GM11168 (cell line): ENCODE data around the gene CDC42BPB.

Experiments used
- in situ Hi-C: fragments of 300-500 bp; cut with MboI; formaldehyde crosslinking; loops from one replicate; pipeline ENCODE4 v1.12.0; 2022; ENCODE audit warnings: low sequenced_read_pairs; ENCODE audit not compliant: unreplicated experiment

Gene CDC42BPB

DNA sequence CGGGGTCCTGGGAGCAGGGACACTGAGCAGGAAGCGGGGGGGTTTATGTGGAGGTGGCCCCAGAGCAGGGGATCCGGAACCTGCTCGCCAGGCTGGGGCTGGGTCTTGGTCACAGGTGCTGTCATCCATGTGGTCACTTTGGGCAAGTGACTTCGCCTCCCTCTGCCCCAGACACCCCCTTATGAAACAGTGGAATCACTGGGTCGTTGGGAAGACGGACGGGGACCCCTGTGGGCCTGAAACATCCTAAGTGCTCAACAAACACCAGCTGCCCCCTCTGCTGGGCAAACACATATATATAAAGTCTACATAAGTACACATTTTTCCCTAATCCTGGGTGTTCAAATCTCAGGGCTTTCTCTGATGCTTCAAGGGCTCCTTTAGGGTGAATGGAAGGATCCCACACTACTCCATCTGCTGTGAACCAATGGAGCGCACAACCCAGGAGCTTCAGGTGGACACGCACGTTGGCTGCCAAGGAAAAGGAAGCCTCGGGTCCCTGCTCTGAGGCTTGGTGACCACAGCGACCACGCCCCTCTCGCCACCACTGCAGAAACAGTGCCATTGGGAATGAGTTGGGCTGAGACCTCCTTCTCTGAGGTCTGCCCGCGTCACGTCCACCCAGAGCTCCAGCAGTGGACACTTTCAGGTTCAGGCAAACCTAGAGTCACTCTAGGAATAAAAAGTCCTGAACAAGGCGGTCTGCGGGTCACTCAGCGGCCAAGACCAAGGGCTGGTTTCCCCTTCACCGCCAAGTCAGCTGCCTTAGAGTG, 54.6 kb downstream of the CDC42BPB start:
- in situ Hi-C loops: no loop called here

GRCh38 chr14:103001651-103002396, 55.5 kb downstream of the CDC42BPB start:
- in situ Hi-C loops: no loop called here

- in situ Hi-C loops: no loop called here
These were observed 56.1 kb downstream of the CDC42BPB start for GRCh38 chr14:103001226-103001625.

DNA sequence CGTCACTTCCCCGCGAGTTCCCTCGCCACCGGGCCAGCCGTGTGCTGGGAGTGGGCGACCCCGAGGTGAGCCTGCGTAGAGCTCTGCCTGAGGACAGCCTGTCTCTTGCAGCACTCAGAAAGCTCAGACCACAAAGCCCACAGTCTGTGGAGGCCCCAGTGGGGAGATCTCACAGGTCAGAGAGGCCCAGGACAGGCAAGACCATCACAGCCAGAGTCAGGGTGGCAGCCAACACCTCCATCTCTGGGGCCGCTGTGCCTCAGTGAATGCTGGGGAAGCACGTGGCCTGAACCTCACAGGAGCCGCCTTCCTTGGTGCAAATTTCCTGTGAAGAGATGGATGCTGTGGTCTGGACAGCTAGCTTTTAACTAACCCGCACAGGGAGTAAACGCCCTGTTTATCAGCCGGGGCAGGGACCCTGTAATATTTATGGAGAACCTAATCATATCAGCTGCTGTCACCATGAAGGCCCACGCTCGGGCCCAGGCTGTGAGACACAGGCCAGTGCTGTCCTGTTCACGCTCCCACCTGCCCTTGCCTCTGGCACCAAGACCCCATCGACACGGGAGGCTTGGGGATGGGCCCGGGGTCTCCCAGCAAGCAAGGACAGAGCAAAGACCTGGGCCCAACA, 56.9 kb downstream of the CDC42BPB start:
- in situ Hi-C loops: no loop called here

- in situ Hi-C loops: no loop called here
These were observed 58.0 kb downstream of the CDC42BPB start for GRCh38 chr14:102999227-102999895.

- in situ Hi-C loops: no loop called here
These were observed 59.0 kb downstream of the CDC42BPB start for GRCh38 chr14:102998393-102998792.

- in situ Hi-C loops: no loop called here
These were observed 60.4 kb downstream of the CDC42BPB start for GRCh38 chr14:102996941-102997340.

DNA sequence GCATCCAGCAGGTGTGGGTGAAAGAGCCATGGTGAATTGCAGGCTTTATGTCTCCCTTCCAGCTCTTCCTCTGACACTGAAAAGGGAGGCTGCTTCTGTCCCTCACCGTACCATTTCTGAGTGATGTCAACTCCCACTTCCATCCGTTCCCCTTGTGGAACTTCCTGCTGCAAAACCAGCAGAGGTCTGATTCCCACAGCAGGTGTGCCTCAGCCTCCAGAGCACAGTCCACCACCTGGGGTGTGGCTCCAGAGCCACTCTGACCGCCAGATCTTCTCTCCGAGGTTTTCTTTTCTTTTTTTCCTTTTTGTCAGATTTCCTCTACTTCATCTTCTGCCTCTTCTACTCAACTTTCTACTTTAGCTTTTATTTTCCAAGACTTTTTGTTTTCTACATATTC, 62.7 kb downstream of the CDC42BPB start:
- in situ Hi-C loops: no loop called here

DNA sequence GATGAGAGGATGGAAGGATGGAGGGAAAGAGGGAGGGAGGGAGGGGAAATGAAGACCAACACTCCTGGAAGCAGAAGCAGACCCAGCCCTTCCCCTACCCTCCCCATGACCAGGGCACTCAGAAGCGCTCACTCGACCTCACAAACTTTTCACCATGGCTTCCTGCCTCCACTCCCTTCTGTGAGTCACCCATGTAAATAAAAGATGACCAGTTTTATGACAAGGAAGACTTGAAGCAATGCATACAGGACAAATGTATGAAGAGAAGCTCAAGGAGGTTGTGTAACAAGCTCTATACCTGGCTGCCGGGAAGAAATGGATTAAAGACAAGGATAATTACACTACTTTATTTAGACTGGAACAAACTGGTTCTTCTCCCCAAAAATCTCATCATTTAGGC, 63.8 kb downstream of the CDC42BPB start:
- in situ Hi-C loops: no loop called here

GRCh38 chr14:102991376-102991775, 66.0 kb downstream of the CDC42BPB start:
- in situ Hi-C loops: no loop called here

GRCh38 chr14:102988054-102988453, 69.3 kb downstream of the CDC42BPB start:
- in situ Hi-C loops: no loop called here

GRCh38 chr14:102986810-102987579, 70.4 kb downstream of the CDC42BPB start:
- in situ Hi-C loops: no loop called here

DNA sequence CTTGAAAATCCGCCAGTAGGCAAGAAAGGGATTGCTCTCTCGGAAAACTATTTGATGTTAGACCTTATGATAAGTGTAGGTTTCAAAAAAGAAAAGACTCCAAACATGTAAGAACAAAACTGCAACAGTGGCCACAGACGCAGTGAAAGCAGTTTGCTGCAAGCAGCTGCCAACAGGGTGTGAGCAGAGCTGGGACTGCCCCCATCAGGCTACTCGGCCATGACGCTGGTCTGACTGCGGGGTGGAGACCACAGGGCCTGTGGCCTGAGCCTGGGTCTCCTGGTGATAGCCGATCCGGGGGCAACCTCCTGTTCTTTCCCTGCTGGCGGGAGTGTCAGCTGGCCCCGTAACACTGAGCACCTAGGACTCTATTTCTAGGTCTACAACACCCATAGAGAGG, 71.7 kb downstream of the CDC42BPB start:
- in situ Hi-C loops: no loop called here

GRCh38 chr14:102984336-102985102, 72.8 kb downstream of the CDC42BPB start:
- in situ Hi-C loops: no loop called here

DNA sequence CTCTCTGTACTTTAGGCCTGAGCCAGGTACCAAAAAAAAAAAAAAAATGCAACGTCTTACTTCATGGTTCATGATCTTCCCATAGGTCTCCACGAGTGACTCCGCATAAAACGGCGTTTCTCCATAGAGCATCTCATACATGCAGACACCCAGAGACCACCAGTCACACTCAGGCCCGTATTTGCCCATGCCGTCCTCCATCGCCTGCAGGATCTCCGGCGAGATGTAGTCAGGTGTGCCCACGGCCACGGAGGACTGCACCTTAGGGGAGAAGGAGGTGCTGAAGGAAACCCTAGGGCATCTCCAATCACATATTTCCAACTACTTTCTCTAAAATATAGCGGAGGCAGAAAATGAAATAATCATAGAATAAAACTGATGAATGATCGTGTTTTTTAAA, 73.9 kb downstream of the CDC42BPB start:
- in situ Hi-C loops: no loop called here

DNA sequence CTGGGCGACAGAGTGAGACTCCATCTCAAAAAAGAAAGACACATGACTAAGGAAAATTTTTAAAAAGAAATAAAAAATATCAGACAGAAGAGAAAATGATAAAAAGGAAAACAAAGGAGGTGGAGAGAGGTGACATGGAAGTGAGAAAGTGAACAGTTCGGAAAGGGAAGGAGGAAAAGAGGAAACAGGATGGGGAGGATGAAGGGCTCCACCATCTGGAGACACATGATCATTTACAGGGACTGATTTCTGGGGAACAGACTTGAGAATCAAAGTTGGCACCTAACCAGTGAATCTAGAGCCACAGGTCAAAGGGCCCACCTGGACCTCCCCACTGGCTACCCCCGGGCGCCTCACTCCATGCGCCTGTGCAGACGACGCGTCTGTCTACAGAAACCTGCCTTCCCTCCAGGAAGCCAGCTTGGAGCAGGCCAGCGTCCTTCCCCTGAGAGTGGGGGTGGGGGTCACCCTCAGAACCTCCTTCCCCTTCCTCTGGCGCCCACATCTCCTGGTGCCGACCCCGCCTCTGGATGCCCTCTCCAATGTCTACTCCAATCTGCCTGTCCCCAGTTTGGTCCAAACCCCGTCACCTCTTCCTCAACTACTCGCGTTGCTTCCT, 74.4 kb downstream of the CDC42BPB start:
- in situ Hi-C loops: no loop called here

- in situ Hi-C loops: no loop called here
These were observed 76.9 kb downstream of the CDC42BPB start for GRCh38 chr14:102980409-102980810.

DNA sequence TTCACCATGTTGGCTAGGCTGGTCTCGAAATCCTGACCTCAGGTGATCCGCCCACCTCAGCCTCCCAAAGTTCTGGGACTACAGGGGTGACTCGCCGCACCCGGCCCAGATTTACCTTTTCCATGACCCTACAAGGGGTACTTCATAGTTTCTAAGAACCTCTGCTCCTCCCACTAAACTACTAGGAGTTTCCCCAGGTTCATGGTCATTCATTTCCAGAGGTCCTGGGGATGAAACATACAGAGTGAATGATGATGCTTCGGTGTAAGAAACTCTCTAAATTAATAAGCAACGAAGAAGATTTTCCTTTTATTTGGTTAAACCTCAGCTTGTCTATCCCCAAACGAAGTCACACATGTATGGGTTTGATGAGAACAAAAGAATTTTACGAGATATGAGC, 77.9 kb downstream of the CDC42BPB start:
- in situ Hi-C loops: no loop called here

- in situ Hi-C loops: no loop called here
These were observed 79.9 kb downstream of the CDC42BPB start for GRCh38 chr14:102977475-102977874.
